ENCODE measurements around the gene CA7. TPM values are rescaled to one million over a fixed set of nuclear protein-coding genes. Genes with fewer than 3 reads are reported as not detected.

The CA7 gene
- total RNA-seq, 2 experiments from 2014 or later = 0.16 TPM; not detected in 1

Other genes starting within 250 kb of the CA7 start
- 10 to 100 TPM; 53.7 to 59.7 TPM for gene CMTM3, start 239.7 kb upstream of the CA7 start, total RNA-seq
- gene CMTM4, start 147.7 kb upstream of the CA7 start, total RNA-seq = 1 to 10 TPM; 3.3 to 4.5 TPM
- 10 to 100 TPM; 32.3 to 35.7 TPM for gene DYNC1LI2, start 92.8 kb upstream of the CA7 start, total RNA-seq
- under 1 TPM in 1 of 2 experiments, not detected in 1; 0.14 TPM for gene TERB1, start 42.8 kb upstream of the CA7 start, total RNA-seq
- 100 to 1,000 TPM; 102 to 125 TPM for gene NAE1, start 13.4 kb upstream of the CA7 start, total RNA-seq
- 10 to 100 TPM; 27.8 to 36.6 TPM for gene PDP2, start 36.1 kb downstream of the CA7 start, total RNA-seq
- gene CDH16, start 74.5 kb downstream of the CA7 start, total RNA-seq = not detected
- under 1 TPM; 0.19 to 0.55 TPM for gene RRAD, start 81.1 kb downstream of the CA7 start, total RNA-seq
- gene CIAO2B, start 90.0 kb downstream of the CA7 start, total RNA-seq = 100 to 1,000 TPM; 171 to 186 TPM
- 10 to 100 TPM; 30.5 to 31.6 TPM for gene CES2, start 91.1 kb downstream of the CA7 start, total RNA-seq
- gene CES3, start 116.9 kb downstream of the CA7 start, total RNA-seq = 1 to 10 TPM; 1.6 to 1.9 TPM
- 10 to 100 TPM; 13.5 to 15.7 TPM for gene CES4A, start 144.2 kb downstream of the CA7 start, total RNA-seq
- 10 to 100 TPM; 84.6 to 90.2 TPM for gene CBFB, start 184.7 kb downstream of the CA7 start, total RNA-seq